ENCODE measurements around the gene ZNF780B. TPM values are rescaled to one million over a fixed set of nuclear protein-coding genes. Genes with fewer than 3 reads are reported as not detected.

Gene ZNF780B
- total RNA-seq, 1 donor from 2014 or later: 7.8 TPM

GRCh38 chr19:39983695-39984300 lies 72.2 kb downstream of the ZNF780B start:
- DNase-seq (ENCODE audit: low read depth): no peak

- no peak for DNase-seq (ENCODE audit: low read depth)
Measured at GRCh38 chr19:39982883-39983282, 73.1 kb downstream of the ZNF780B start.

Other genes with a start within 250 kb of the ZNF780B start
- gene DYRK1B, start 222.1 kb downstream of the ZNF780B start, total RNA-seq: 0.16 and 0.45 TPM in 2 replicates
- 21.7 and 26.1 TPM in 2 replicates for gene FBL, start 209.9 kb downstream of the ZNF780B start, total RNA-seq
- gene FCGBP, start 121.6 kb downstream of the ZNF780B start, total RNA-seq: 0.21 and 0.43 TPM in 2 replicates
- 165 and 187 TPM in 2 replicates for gene PSMC4, start 85.1 kb downstream of the ZNF780B start, total RNA-seq
- 3.0 and 3.2 TPM in 2 replicates for gene ZNF546, start 59.2 kb downstream of the ZNF780B start, total RNA-seq
- gene ZNF780A, start 34.7 kb upstream of the ZNF780B start, total RNA-seq: 11.6 and 17.3 TPM in 2 replicates
- gene MAP3K10, start 135.2 kb upstream of the ZNF780B start, total RNA-seq: 11.1 and 12.8 TPM in 2 replicates
- not detected in 2 replicates for gene TTC9B, start 162.2 kb upstream of the ZNF780B start, total RNA-seq
- gene CCNP, start 170.5 kb upstream of the ZNF780B start, total RNA-seq: not detected in 2 replicates
- gene AKT2, start 229.1 kb upstream of the ZNF780B start, total RNA-seq: 91.2 and 93.3 TPM in 2 replicates